NCI-H2196 treated with DMSO at 0.1 percent for 48 hours (cell line): ENCODE data around the gene ITIH1.

Experiments used
- DNase-seq: peaks from one replicate; lab custom pipeline; 2025; ENCODE audit not compliant: unreplicated experiment; lab: John Stamatoyannopoulos, UW

Gene ITIH1

GRCh38 chr3:52836471-52836845, 59.1 kb downstream of the ITIH1 start:
- no peak for DNase-seq

- DNase-seq, result no peak
Measured at GRCh38 chr3:52836986-52837385, 59.6 kb downstream of the ITIH1 start.

- DNase-seq, result no peak
Measured at GRCh38 chr3:52838561-52839267, 61.3 kb downstream of the ITIH1 start.

GRCh38 chr3:52839268-52839575, 61.8 kb downstream of the ITIH1 start:
- DNase-seq, result no peak

GRCh38 chr3:52839892-52840545, 62.6 kb downstream of the ITIH1 start:
- no peak for DNase-seq

- no peak for DNase-seq
Measured at GRCh38 chr3:52841211-52841980, 64.0 kb downstream of the ITIH1 start.
